ENCODE data around the gene RABGEF1.
"Not testable (repeated sequence)": the region's sequence is repeated elsewhere in the genome, so short reads cannot be mapped to it uniquely, and the experiment has no call there.

RABGEF1 gene

DNA sequence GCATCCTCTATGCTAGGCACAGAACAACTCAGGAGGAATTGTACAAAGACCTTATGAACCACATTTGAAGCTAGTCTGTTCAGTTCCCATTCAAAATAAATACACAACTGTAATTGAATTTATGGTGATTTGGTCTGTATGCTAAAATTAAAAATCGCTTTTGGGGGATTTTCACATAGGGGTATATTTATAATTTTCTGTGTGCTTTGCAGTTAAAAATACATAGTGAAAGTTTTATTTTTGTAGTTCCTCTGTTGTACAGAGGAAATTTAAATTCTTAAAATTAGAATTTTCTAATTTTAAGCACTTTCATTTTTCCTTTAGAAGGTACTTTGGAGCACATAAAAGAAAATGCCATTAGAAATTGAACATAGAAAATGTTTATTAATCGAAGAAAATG, 6.9 kb downstream of the RABGEF1 start:
- TF ChIP-seq, protein P1, sequence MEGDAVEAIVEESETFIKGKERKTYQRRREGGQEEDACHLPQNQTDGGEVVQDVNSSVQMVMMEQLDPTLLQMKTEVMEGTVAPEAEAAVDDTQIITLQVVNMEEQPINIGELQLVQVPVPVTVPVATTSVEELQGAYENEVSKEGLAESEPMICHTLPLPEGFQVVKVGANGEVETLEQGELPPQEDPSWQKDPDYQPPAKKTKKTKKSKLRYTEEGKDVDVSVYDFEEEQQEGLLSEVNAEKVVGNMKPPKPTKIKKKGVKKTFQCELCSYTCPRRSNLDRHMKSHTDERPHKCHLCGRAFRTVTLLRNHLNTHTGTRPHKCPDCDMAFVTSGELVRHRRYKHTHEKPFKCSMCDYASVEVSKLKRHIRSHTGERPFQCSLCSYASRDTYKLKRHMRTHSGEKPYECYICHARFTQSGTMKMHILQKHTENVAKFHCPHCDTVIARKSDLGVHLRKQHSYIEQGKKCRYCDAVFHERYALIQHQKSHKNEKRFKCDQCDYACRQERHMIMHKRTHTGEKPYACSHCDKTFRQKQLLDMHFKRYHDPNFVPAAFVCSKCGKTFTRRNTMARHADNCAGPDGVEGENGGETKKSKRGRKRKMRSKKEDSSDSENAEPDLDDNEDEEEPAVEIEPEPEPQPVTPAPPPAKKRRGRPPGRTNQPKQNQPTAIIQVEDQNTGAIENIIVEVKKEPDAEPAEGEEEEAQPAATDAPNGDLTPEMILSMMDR (conservative IDR thresholded peaks at IDR 0.05): no peak
- TF ChIP-seq ZFX (IDR thresholded peaks at IDR 0.05): no peak
- H3K27ac ChIP-seq: no peak overlapping the region

DNA sequence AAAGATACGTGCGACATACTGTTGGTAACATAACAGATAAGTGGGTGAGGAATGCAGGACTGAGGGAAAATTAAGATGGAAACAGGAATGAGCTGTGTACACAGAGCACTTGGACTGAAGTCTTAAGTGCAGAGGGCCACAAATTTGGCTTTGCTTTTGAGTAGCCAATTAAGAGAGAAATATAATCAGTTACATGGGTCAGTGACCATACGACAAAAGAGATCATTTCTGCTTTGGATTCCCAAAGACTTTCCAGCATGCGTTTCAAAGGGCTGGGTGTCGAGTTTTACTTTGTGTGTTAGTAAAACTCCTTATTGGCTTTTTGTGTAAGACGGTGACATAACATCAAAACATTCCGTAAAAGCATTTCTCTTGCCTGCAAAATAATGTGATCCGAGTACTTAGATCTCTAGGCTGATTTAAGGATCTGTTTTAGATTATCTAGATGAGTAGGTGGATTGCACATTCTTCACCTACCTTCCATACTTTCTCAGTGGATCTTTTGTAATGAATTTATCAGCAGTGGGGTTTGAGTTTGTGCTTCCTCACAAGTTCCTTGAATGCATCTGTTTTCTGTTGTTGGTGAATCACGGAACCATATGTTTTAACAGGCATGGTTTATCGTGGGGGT, 7.5 kb downstream of the RABGEF1 start:
- H3K27ac ChIP-seq: no peak overlapping the region

DNA sequence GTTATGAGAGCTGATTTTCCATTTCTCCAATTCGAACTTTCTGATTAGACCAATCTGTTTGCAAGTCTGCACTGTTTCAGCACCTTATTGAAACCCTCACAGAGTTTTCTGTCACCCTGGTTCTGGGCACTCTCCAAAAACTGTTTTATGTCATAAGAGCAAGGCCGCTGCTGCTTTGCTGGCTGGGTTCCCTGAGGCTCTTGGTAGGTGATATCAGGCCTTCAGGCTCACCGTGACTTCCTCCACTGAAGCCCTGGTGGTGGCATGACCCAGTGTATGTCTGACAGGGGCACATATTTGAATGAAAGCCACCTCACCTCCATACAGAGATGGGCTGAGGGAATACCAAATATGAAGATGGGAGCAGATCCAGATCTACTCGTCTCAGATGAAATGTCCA, 8.3 kb downstream of the RABGEF1 start:
- TF ChIP-seq ZFX (IDR thresholded peaks at IDR 0.05): no peak
- TF ChIP-seq, protein P1 (conservative IDR thresholded peaks at IDR 0.05): no peak
- H3K27ac ChIP-seq: no peak overlapping the region

More for the DNA sequence above, 7.5 kb downstream of the RABGEF1 start:
- no peak for TF ChIP-seq ZFX (IDR thresholded peaks at IDR 0.05)
- TF ChIP-seq, protein P1 (conservative IDR thresholded peaks at IDR 0.05): no peak

DNA sequence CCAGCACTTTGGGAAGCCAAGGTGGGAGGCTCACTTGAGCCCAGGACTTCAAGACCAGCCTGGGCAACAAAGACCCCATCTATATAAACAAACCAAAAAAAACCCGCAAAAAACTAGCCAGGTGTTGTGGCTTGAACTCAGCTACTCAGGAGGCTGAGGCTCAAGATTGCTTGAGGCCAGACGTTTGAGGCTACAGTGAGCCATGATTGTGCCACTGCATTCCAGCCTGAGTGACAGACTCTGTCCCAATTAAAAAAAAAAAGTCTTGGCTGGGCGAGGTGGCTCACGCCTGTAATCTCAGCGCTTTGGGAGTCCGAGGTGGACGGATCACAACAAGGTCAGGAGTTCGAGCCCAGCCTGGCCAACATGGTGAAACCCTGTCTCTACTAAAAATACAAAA, 11.4 kb downstream of the RABGEF1 start:
- H3K27ac ChIP-seq: no peak overlapping the region
- no peak for TF ChIP-seq ZFX (IDR thresholded peaks at IDR 0.05)
- TF ChIP-seq, protein P1 (conservative IDR thresholded peaks at IDR 0.05): no peak

DNA sequence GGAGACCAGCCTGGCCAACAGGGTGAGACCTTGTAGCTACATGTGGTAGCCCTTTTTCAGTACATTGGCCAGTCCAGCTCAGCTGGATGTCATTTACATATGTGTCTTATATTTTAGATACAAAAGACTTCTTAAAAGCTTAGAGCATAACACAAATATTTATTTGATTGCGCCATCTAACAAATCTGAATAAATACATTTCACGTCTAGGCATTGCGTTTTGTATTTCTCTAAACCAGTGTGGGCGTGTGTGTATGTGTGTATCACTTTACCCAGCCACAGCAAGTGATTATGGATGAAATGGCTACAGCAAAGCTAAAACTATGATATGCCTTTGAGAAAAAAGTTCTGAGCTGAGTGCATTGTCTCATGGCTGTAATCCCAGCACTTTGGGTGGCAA, 14.0 kb downstream of the RABGEF1 start:
- TF ChIP-seq, protein P1 (conservative IDR thresholded peaks at IDR 0.05): no peak
- TF ChIP-seq ZFX (IDR thresholded peaks at IDR 0.05): no peak
- H3K27ac ChIP-seq: no peak overlapping the region

DNA sequence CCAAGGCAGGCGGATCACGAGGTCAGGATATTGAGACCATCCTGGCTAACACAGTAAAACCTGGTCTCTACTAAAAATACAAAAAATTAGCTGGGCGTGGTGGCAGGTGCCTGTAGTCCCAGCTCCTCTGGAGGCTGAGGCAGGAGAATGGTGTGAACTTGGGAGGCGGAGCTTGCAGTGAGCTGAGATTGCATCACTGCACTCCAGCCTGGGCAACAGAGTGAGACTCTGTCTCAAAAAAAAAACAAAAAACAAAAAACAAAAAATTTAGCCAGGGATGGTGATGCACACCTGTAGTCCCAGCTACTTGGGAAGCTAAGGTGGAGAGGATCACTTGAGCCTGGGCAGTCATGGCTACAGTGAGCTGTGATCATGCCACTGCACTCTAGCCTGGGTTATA, 14.5 kb downstream of the RABGEF1 start:
- not testable (repeated sequence) for H3K27ac ChIP-seq

DNA sequence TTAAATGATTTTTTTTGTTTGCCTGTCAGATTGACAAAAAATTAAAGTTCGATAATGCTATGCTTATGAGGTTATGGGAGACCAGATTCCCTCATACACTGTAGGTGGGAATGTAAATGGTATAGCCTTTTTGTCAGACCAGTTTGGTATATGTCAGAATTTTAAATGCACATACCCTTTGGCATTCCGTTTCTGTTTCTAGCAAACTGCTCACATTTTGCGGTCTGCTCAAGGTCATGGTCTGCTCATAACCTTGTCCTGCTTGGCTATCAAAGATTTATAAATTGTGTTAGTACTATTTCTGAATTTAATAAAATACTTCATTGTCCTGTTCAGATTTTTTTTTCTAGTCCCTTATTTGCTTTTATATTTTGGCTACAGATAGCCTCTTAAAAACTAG, 15.7 kb downstream of the RABGEF1 start:
- not testable (repeated sequence) for H3K27ac ChIP-seq

DNA sequence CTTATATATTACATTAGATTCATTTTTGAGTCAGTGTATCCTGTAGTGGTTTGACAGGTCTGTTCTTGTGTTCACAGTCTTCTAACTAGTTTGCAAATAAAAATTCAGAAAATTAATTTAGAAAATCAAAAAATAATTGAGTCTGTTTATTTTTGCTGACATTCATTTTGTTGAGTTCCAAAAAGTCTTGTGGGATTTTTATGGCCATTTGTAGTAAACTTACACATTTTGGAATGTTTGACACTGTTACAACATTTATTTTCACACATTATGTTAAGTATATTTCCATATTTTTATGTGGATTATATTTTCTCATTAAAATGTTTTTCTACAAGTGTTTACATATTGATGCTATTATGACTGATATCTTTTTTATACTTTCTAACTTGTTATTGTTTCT, 16.4 kb downstream of the RABGEF1 start:
- H3K27ac ChIP-seq: no peak overlapping the region
- TF ChIP-seq, protein P1 (conservative IDR thresholded peaks at IDR 0.05): no peak
- TF ChIP-seq ZFX (IDR thresholded peaks at IDR 0.05): no peak
